ENCODE results near the gene PTCSC3. TPM values are rescaled to one million over a fixed set of nuclear protein-coding genes. Genes with fewer than 3 reads are reported as not detected.

The PTCSC3 gene
- total RNA-seq, 1 experiment from 2014 or later = not detected

DNA sequence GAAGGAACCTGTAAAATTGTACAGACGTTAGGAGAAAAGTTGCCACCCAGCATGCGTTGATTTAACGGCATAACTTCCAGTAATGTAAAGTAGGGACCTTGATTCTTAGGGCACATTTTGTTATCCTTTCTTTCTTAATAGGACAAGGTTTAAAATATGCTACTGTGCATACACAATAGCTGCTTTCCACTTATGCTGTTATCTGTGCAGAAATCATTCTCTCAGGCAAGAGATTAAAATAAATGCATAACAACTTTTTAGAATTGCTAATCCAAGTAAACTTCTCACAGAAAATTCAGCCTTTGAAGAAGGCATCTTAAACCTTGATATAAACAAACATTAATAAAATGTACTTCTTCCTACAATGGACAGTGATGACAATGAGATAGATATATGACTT lies 16.0 kb upstream of the PTCSC3 start:
- no peak for ATAC-seq
- Histone ChIP-seq H3K4me1 (ENCODE audit: control insufficient read depth, insufficient read depth, low read length) (no peaks in the 10 kb centered on the region), H3K9me3 (ENCODE audit: control insufficient read depth, insufficient read depth, low read depth, low read length) (no peaks in the 10 kb centered on the region), H3K27ac (ENCODE audit: low read length) (no peak overlapping the region), H3K36me3 (ENCODE audit: control insufficient read depth, insufficient read depth, low read length) (no peaks in the 10 kb centered on the region), H3K27me3 (ENCODE audit: control insufficient read depth, insufficient read depth, low read length) (no peaks in the 10 kb centered on the region), H3K4me3 (ENCODE audit: low read depth in 2 of 2, low read length in 2 of 2) (no peak overlapping the region)
- DNase-seq (ENCODE audit: low read depth, low spot score) = no peak
- CTCF ChIA-PET = no interaction called here
- BruUV-seq (replicated peaks) = no TSS peak
- in situ Hi-C loops (cut with HindIII; ENCODE audit: low pct_unique_long_range_greater_than_20kb, low sequenced_read_pairs) = no loop called here
- TF ChIP-seq, protein P1, sequence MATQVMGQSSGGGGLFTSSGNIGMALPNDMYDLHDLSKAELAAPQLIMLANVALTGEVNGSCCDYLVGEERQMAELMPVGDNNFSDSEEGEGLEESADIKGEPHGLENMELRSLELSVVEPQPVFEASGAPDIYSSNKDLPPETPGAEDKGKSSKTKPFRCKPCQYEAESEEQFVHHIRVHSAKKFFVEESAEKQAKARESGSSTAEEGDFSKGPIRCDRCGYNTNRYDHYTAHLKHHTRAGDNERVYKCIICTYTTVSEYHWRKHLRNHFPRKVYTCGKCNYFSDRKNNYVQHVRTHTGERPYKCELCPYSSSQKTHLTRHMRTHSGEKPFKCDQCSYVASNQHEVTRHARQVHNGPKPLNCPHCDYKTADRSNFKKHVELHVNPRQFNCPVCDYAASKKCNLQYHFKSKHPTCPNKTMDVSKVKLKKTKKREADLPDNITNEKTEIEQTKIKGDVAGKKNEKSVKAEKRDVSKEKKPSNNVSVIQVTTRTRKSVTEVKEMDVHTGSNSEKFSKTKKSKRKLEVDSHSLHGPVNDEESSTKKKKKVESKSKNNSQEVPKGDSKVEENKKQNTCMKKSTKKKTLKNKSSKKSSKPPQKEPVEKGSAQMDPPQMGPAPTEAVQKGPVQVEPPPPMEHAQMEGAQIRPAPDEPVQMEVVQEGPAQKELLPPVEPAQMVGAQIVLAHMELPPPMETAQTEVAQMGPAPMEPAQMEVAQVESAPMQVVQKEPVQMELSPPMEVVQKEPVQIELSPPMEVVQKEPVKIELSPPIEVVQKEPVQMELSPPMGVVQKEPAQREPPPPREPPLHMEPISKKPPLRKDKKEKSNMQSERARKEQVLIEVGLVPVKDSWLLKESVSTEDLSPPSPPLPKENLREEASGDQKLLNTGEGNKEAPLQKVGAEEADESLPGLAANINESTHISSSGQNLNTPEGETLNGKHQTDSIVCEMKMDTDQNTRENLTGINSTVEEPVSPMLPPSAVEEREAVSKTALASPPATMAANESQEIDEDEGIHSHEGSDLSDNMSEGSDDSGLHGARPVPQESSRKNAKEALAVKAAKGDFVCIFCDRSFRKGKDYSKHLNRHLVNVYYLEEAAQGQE (IDR thresholded peaks at IDR 0.05; ENCODE audit: insufficient read depth in 1 of 2, low read depth in 2 of 2, low read length in 1 of 2) = no peak
- TF ChIP-seq SIN3A (IDR thresholded peaks at IDR 0.05; ENCODE audit: borderline replicate concordance, insufficient read depth, low read depth, low read length) (no peak), POLR2AphosphoS5 (IDR thresholded peaks at IDR 0.05; ENCODE audit: low read depth, low read length) (no peak), TCF7L2 (IDR thresholded peaks at IDR 0.05; ENCODE audit: low read depth, low read length) (no peak)
- TF ChIP-seq, protein P2, sequence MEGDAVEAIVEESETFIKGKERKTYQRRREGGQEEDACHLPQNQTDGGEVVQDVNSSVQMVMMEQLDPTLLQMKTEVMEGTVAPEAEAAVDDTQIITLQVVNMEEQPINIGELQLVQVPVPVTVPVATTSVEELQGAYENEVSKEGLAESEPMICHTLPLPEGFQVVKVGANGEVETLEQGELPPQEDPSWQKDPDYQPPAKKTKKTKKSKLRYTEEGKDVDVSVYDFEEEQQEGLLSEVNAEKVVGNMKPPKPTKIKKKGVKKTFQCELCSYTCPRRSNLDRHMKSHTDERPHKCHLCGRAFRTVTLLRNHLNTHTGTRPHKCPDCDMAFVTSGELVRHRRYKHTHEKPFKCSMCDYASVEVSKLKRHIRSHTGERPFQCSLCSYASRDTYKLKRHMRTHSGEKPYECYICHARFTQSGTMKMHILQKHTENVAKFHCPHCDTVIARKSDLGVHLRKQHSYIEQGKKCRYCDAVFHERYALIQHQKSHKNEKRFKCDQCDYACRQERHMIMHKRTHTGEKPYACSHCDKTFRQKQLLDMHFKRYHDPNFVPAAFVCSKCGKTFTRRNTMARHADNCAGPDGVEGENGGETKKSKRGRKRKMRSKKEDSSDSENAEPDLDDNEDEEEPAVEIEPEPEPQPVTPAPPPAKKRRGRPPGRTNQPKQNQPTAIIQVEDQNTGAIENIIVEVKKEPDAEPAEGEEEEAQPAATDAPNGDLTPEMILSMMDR (IDR thresholded peaks at IDR 0.05) = no peak
- POLR2A ChIA-PET = no interaction called here
- intact Hi-C loops (cut with micrococcal nuclease; ENCODE audit: unreplicated experiment) = no loop called here

DNA sequence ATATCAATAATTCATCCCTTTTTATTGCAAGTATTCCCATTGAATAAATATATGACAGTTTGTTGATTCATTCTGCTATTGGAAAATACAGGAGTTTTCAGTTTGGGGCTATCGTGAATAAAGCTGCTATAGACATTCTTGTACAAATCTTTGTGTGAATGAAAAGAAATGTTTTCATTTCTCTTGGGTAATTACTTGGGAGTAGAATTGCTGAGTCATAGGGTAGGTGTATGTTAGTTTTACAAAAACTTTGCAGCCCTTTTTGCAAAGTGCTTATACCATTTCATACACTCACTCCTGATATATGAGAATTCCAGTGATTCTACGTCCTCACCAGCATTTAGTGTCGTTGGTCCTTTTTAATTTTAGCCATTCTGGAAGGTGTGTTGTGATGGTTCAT lies 6.9 kb upstream of the PTCSC3 start:
- no TSS peak for BruUV-seq (replicated peaks)
- Histone ChIP-seq H3K27ac (ENCODE audit: low read length) (no peak overlapping the region), H3K36me3 (ENCODE audit: control insufficient read depth, insufficient read depth, low read length) (no peaks in the 10 kb centered on the region), H3K4me3 (ENCODE audit: low read depth in 2 of 2, low read length in 2 of 2) (no peak overlapping the region), H3K9me3 (ENCODE audit: control insufficient read depth, insufficient read depth, low read depth, low read length) (no peaks in the 10 kb centered on the region), H3K4me1 (ENCODE audit: control insufficient read depth, insufficient read depth, low read length) (no peaks in the 10 kb centered on the region), H3K27me3 (ENCODE audit: control insufficient read depth, insufficient read depth, low read length) (no peaks in the 10 kb centered on the region)
- DNase-seq (ENCODE audit: low read depth, low spot score) (no peak), ATAC-seq (no peak)
- intact Hi-C loops (cut with micrococcal nuclease; ENCODE audit: unreplicated experiment) = no loop called here
- POLR2A ChIA-PET = no interaction called here
- CTCF ChIA-PET = no interaction called here
- in situ Hi-C loops (cut with HindIII; ENCODE audit: low pct_unique_long_range_greater_than_20kb, low sequenced_read_pairs) = no loop called here
- TF ChIP-seq, protein P2 (IDR thresholded peaks at IDR 0.05) = no peak
- TF ChIP-seq SIN3A (IDR thresholded peaks at IDR 0.05; ENCODE audit: borderline replicate concordance, insufficient read depth, low read depth, low read length) = no peak
- no peak for TF ChIP-seq TCF7L2 (IDR thresholded peaks at IDR 0.05; ENCODE audit: low read depth, low read length)
- TF ChIP-seq POLR2AphosphoS5 (IDR thresholded peaks at IDR 0.05; ENCODE audit: low read depth, low read length) = no peak
- TF ChIP-seq, protein P1 (IDR thresholded peaks at IDR 0.05; ENCODE audit: insufficient read depth in 1 of 2, low read depth in 2 of 2, low read length in 1 of 2) = no peak

All from Panc1 (cell line).